ENCODE data around the gene NR3C1. TPM values are rescaled to one million over a fixed set of nuclear protein-coding genes. Genes with fewer than 3 reads are reported as not detected.
"Not testable (repeated sequence)": the region's sequence is repeated elsewhere in the genome, so short reads cannot be mapped to it uniquely, and the experiment has no call there.

NR3C1 gene
- total and polyA plus RNA-seq, 2 donors (not counting 1 experiment from before 2014, with no cell fraction given), result 17.6 to 218 TPM

GRCh38 chr5:143336485-143336884 is 67.0 kb downstream of the NR3C1 start:
- Histone ChIP-seq H3K4me1 (ENCODE audit: control insufficient read depth in 2 of 2, insufficient read depth in 2 of 2, low read length in 2 of 2) (no peaks in the 10 kb centered on the region), H3K27me3 (replicated peaks in 1 of 4; ENCODE audit: control extremely low read depth in 1 of 4, control insufficient read depth in 3 of 4, insufficient read depth in 4 of 4, low read length in 3 of 4) (no peaks in the 10 kb centered on the region), H2AFZ (ENCODE audit: insufficient read depth, low read depth, low read length, poor library complexity, severe bottlenecking) (no peak overlapping the region), H3K79me2 (ENCODE audit: control insufficient read depth, insufficient read depth, low read length) (peaks cover 71% of the 10 kb centered on the region), H4K20me1 (ENCODE audit: control insufficient read depth, insufficient read depth, low read length, poor library complexity, severe bottlenecking) (peaks cover 39% of the 10 kb centered on the region), H3K9ac (ENCODE audit: low read length) (no peak overlapping the region), H3K4me2 (replicated peaks; ENCODE audit: low read depth, low read length, poor library complexity, severe bottlenecking) (no peak overlapping the region), H3K27ac (ENCODE audit: low read length in 2 of 2) (no peak overlapping the region), H3K9me3 (ENCODE audit: control extremely low read depth in 1 of 3, control insufficient read depth in 2 of 3, insufficient read depth in 1 of 3, low read length in 2 of 3) (no peaks in the 10 kb centered on the region), H3K36me3 (replicated peaks in 1 of 2; ENCODE audit: control extremely low read depth in 1 of 2, control insufficient read depth in 1 of 2, extremely low read depth in 1 of 2, insufficient read depth in 2 of 2, low read length in 1 of 2) (no peaks in the 10 kb centered on the region), H3K4me3 (ENCODE audit: control extremely low read depth in 1 of 5, extremely low read depth in 1 of 5, insufficient read depth in 1 of 5, low read depth in 2 of 5, low read length in 4 of 5) (no peak overlapping the region)
- H3K27ac Mint-ChIP-seq, result no peak overlapping the region
- intact Hi-C loops (cut with micrococcal nuclease), result no loop called here
- ChIA-PET POLR2A (no interaction called here), CTCF (interaction anchor here (1.6 kb wide), 1 partner anchor 11 kb away, joined by 4 read pairs; no protein-coding TSS in a partner anchor)
- TF ChIP-seq EZH2 (IDR thresholded peaks at IDR 0.05; ENCODE audit: borderline replicate concordance, insufficient read depth, low read depth, low read length, poor library complexity, severe bottlenecking), result no peak
- ATAC-seq (ENCODE audit: low read depth) (no peak), DNase-seq (no peak)
- peaks cover 30% of the 10 kb centered on the region for H3K4me1 Mint-ChIP-seq
- H3K9me3 Mint-ChIP-seq (ENCODE audit: insufficient read depth), result no peaks in the 10 kb centered on the region
- no peak overlapping the region for H3K4me3 Mint-ChIP-seq
- no peaks in the 10 kb centered on the region for H3K27me3 Mint-ChIP-seq
- 96% methylated on average over 3 of the region's 6 CpGs for WGBS (ENCODE audit: insufficient coverage)

- ChIA-PET CTCF (no interaction called here), POLR2A (no interaction called here)
- Histone ChIP-seq H2AFZ (ENCODE audit: insufficient read depth, low read depth, low read length, poor library complexity, severe bottlenecking) (no peak overlapping the region), H3K36me3 (replicated peaks in 1 of 2; ENCODE audit: control extremely low read depth in 1 of 2, control insufficient read depth in 1 of 2, extremely low read depth in 1 of 2, insufficient read depth in 2 of 2, low read length in 1 of 2) (no peaks in the 10 kb centered on the region), H3K4me3 (ENCODE audit: control extremely low read depth in 1 of 5, extremely low read depth in 1 of 5, insufficient read depth in 1 of 5, low read depth in 2 of 5, low read length in 4 of 5) (no peak overlapping the region), H3K27ac (ENCODE audit: low read length in 2 of 2) (no peak overlapping the region), H3K9me3 (ENCODE audit: control extremely low read depth in 1 of 3, control insufficient read depth in 2 of 3, insufficient read depth in 1 of 3, low read length in 2 of 3) (peaks cover 0 to 2% (median 0%) of the 10 kb centered on the region in 3 donors), H3K27me3 (replicated peaks in 1 of 4; ENCODE audit: control extremely low read depth in 1 of 4, control insufficient read depth in 3 of 4, insufficient read depth in 4 of 4, low read length in 3 of 4) (no peaks in the 10 kb centered on the region), H3K4me2 (replicated peaks; ENCODE audit: low read depth, low read length, poor library complexity, severe bottlenecking) (no peak overlapping the region), H3K79me2 (ENCODE audit: control insufficient read depth, insufficient read depth, low read length) (peaks cover 68% of the 10 kb centered on the region), H4K20me1 (ENCODE audit: control insufficient read depth, insufficient read depth, low read length, poor library complexity, severe bottlenecking) (peaks cover 41% of the 10 kb centered on the region), H3K9ac (ENCODE audit: low read length) (no peak overlapping the region), H3K4me1 (ENCODE audit: control insufficient read depth in 2 of 2, insufficient read depth in 2 of 2, low read length in 2 of 2) (no peaks in the 10 kb centered on the region)
- no peak for DNase-seq
- intact Hi-C loops (cut with micrococcal nuclease), result no loop called here
- no peak for TF ChIP-seq CTCF (IDR thresholded peaks at IDR 0.05)
- no peak for TF ChIP-seq EZH2 (IDR thresholded peaks at IDR 0.05; ENCODE audit: borderline replicate concordance, insufficient read depth, low read depth, low read length, poor library complexity, severe bottlenecking)
- H3K9me3 Mint-ChIP-seq (ENCODE audit: insufficient read depth), result no peaks in the 10 kb centered on the region
- no peak overlapping the region for H3K4me3 Mint-ChIP-seq
- peaks cover 28% of the 10 kb centered on the region for H3K4me1 Mint-ChIP-seq
- no peak for ATAC-seq (ENCODE audit: low read depth)
- no CpG with 5 or more reads among the region's 3 CpGs for WGBS (ENCODE audit: insufficient coverage)
- no peak overlapping the region for H3K27ac Mint-ChIP-seq
- H3K27me3 Mint-ChIP-seq, result no peaks in the 10 kb centered on the region
Measured at GRCh38 chr5:143334903-143335302, 68.6 kb downstream of the NR3C1 start.

DNA sequence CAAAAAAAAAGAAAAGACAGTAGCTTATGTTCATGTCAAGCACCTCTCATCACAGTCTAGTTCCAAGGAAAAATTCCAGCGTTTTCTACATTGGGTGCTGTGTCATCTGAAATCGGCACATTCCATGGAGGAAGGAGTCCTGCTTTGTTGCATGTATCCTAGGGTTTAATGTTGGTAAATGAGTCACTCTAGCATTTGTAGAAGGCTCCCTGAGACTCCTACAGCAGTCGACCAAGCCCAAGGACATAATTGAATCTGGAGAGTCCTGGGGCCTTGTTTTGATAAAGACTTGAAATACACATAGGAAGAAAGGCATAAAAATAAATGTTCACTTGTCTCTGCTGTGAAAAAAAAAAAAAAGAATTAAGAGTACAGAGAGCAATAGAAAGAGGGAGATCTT is 69.1 kb downstream of the NR3C1 start:
- H3K27me3 ChIP-seq (replicated peaks in 1 of 4; ENCODE audit: control extremely low read depth in 1 of 4, control insufficient read depth in 3 of 4, insufficient read depth in 4 of 4, low read length in 3 of 4); H3K4me3 ChIP-seq (ENCODE audit: control extremely low read depth in 1 of 5, extremely low read depth in 1 of 5, insufficient read depth in 1 of 5, low read depth in 2 of 5, low read length in 4 of 5); DNase-seq; H3K4me1 ChIP-seq (ENCODE audit: control insufficient read depth in 2 of 2, insufficient read depth in 2 of 2, low read length in 2 of 2); ATAC-seq (ENCODE audit: low read depth); H3K9me3 Mint-ChIP-seq (ENCODE audit: insufficient read depth); H3K4me2 ChIP-seq (replicated peaks; ENCODE audit: low read depth, low read length, poor library complexity, severe bottlenecking); H3K27me3 Mint-ChIP-seq; H3K36me3 ChIP-seq (replicated peaks in 1 of 2; ENCODE audit: control extremely low read depth in 1 of 2, control insufficient read depth in 1 of 2, extremely low read depth in 1 of 2, insufficient read depth in 2 of 2, low read length in 1 of 2); H3K4me3 Mint-ChIP-seq; H3K9me3 ChIP-seq (ENCODE audit: control extremely low read depth in 1 of 3, control insufficient read depth in 2 of 3, insufficient read depth in 1 of 3, low read length in 2 of 3); POLR2A ChIA-PET; H3K9ac ChIP-seq (ENCODE audit: low read length); intact Hi-C loops (cut with micrococcal nuclease); H3K27ac Mint-ChIP-seq; H3K27ac ChIP-seq (ENCODE audit: low read length in 2 of 2); CTCF ChIA-PET; H2AFZ ChIP-seq (ENCODE audit: insufficient read depth, low read depth, low read length, poor library complexity, severe bottlenecking): not testable (repeated sequence)
- Histone ChIP-seq H3K79me2 (ENCODE audit: control insufficient read depth, insufficient read depth, low read length) (peaks cover 67% of the 10 kb centered on the region), H4K20me1 (ENCODE audit: control insufficient read depth, insufficient read depth, low read length, poor library complexity, severe bottlenecking) (peaks cover 39% of the 10 kb centered on the region)
- no CpG with 5 or more reads among the region's 3 CpGs for WGBS (ENCODE audit: insufficient coverage)
- H3K4me1 Mint-ChIP-seq, result peaks cover 24% of the 10 kb centered on the region
